ENCODE results near the gene DACT2. TPM values are rescaled to one million over a fixed set of nuclear protein-coding genes. Genes with fewer than 3 reads are reported as not detected.

Gene DACT2
- total RNA-seq, 1 donor from 2014 or later = 1.4 TPM

DNA sequence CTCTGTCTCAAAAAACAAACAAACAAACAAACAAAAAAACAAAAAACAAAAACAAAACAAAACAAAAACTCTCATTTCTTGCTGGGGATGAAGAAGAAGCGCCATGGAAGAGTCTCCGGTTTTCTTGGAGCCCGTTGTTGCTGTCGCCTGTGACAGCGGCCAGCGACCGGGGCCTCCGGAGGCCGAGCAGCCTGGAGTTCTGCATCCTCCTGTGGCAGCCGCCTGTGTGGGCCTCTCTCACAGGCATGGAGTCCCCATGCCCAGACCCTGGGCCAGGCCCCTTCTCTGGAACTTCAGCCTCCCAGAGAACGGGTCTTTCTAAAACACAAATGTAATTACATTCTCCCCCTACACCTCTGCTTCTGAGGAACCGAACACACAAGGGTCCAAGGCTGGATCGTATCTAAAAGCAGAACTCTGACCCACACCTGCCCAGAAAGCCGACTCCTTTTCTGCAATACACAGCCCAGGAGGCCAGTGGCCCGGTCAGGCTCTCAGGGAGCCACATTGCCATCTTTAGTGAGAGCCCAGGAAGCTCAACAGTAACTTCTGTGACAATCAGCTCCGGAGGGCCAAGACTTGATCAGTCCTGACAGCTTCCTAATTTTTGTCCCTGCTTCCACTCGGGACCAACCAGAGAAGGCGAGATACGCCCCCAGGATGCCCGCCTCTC lies 18.5 kb downstream of the DACT2 start:
- no peaks in the 10 kb centered on the region for H3K36me3 Mint-ChIP-seq (ENCODE audit: unreplicated experiment)
- no peak overlapping the region for H3K27ac Mint-ChIP-seq (ENCODE audit: unreplicated experiment)
- peaks cover 23% of the 10 kb centered on the region for H3K4me1 Mint-ChIP-seq (ENCODE audit: unreplicated experiment)
- no peak overlapping the region for H3K4me3 Mint-ChIP-seq (ENCODE audit: unreplicated experiment)
- TF ChIP-seq, protein P1, sequence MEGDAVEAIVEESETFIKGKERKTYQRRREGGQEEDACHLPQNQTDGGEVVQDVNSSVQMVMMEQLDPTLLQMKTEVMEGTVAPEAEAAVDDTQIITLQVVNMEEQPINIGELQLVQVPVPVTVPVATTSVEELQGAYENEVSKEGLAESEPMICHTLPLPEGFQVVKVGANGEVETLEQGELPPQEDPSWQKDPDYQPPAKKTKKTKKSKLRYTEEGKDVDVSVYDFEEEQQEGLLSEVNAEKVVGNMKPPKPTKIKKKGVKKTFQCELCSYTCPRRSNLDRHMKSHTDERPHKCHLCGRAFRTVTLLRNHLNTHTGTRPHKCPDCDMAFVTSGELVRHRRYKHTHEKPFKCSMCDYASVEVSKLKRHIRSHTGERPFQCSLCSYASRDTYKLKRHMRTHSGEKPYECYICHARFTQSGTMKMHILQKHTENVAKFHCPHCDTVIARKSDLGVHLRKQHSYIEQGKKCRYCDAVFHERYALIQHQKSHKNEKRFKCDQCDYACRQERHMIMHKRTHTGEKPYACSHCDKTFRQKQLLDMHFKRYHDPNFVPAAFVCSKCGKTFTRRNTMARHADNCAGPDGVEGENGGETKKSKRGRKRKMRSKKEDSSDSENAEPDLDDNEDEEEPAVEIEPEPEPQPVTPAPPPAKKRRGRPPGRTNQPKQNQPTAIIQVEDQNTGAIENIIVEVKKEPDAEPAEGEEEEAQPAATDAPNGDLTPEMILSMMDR (IDR thresholded peaks at IDR 0.05) = no peak
- peak; percentile 81 for DNase-seq (ENCODE audit: extremely low spot score, unreplicated experiment)
- H3K27me3 Mint-ChIP-seq (ENCODE audit: unreplicated experiment) = peaks cover 16% of the 10 kb centered on the region
- H3K9me3 Mint-ChIP-seq (ENCODE audit: unreplicated experiment) = no peaks in the 10 kb centered on the region

DNA sequence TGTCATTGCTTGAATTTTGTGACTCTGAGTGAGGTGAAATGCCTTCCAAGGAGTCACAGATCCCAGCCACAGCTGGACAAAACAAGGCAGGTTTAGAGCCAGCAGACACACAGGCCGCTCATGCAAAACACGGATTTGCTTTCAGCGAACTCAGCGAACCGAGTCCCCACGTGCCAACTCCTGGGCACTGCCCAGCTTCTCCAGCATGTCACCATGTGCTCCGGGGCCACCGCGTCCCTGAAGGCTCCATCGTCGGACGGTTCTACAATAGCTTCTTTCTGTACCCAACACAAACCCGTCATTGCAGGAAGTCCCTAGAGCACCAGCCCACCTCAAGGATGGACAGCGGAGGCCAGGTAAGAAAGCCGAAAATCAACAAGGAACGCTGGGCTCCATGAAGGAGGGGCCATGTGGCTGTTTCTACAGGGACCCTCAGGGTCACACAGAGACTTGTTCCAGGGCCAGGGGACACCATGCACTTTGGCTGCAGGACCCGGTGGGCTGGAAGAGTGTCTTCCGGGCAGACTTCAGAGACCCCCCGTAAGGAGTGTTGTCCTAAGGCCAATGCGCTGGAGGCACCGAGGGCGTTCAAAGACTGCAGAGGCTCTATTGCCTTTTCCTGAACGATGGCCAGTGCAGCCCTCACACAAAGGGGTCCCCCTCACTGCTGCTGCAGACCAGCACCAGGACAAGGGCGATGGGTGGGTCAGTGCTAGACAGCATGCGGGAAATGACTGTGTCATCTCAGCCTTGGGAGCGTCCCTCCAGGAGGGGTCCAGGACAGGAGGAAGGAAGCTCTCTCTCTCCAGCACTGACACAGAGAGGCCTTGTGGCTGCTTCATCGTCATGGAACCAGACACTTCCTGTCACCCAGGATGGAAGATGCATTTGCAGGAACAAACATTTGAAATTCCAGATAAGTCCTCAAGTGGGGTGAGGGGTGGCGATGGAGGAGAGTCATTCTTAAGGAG lies 19.8 kb downstream of the DACT2 start:
- no peaks in the 10 kb centered on the region for H3K9me3 Mint-ChIP-seq (ENCODE audit: unreplicated experiment)
- no peak overlapping the region for H3K4me3 Mint-ChIP-seq (ENCODE audit: unreplicated experiment)
- H3K4me1 Mint-ChIP-seq (ENCODE audit: unreplicated experiment) = peaks cover 18% of the 10 kb centered on the region
- H3K27ac Mint-ChIP-seq (ENCODE audit: unreplicated experiment) = no peak overlapping the region
- no peaks in the 10 kb centered on the region for H3K36me3 Mint-ChIP-seq (ENCODE audit: unreplicated experiment)
- TF ChIP-seq, protein P1 (IDR thresholded peaks at IDR 0.05) = no peak
- peaks cover 25% of the 10 kb centered on the region for H3K27me3 Mint-ChIP-seq (ENCODE audit: unreplicated experiment)
- peak; percentile 71 for DNase-seq (ENCODE audit: extremely low spot score, unreplicated experiment)

DNA sequence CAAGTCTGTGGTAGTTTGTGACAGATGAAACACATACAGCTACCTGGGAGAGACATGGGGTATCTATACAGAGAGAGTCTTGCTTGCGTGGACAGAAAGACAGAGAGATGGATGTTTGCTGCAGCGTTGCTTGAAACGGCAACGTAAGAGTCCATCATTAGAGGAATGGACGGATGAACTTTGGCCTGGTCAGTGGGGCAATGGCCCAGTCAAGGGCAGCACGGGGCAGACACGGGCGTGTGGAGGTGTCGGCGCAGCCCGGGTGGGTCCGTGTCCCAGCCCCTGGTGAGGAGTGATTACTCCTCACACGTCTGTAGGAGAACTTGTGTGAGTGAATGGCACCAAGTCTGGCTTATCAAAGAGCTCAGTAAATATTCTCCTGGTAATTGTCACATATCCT lies 21.9 kb downstream of the DACT2 start:
- H3K27me3 Mint-ChIP-seq (ENCODE audit: unreplicated experiment) = peaks cover 31% of the 10 kb centered on the region
- no peak for DNase-seq (ENCODE audit: extremely low spot score, unreplicated experiment)
- peaks cover 17% of the 10 kb centered on the region for H3K4me1 Mint-ChIP-seq (ENCODE audit: unreplicated experiment)
- H3K4me3 Mint-ChIP-seq (ENCODE audit: unreplicated experiment) = no peak overlapping the region
- H3K36me3 Mint-ChIP-seq (ENCODE audit: unreplicated experiment) = no peaks in the 10 kb centered on the region
- no peaks in the 10 kb centered on the region for H3K9me3 Mint-ChIP-seq (ENCODE audit: unreplicated experiment)
- TF ChIP-seq, protein P1 (IDR thresholded peaks at IDR 0.05) = no peak
- H3K27ac Mint-ChIP-seq (ENCODE audit: unreplicated experiment) = no peak overlapping the region

DNA sequence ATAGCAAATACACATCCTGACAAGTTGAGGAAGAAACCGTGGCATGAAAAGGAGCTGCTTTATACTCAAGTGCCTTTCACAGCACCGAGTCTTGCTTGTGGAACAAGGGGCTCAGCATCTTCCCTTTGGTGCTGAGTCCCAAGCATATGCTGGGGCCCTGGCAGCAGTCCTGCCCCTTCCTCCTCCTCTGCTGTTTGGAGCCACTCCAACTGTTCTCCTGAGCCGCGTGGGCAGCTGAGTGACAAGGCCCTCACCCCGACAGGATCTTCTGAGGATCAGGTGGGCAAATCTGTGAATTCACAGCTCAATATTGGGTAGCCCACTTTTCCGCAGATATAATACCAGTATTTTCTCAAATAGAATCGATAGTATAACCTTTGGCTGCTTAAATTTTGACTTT lies 24.7 kb downstream of the DACT2 start:
- Mint-ChIP-seq H3K27ac (ENCODE audit: unreplicated experiment) (no peak overlapping the region), H3K4me1 (ENCODE audit: unreplicated experiment) (peaks cover 1% of the 10 kb centered on the region)
- DNase-seq (ENCODE audit: extremely low spot score, unreplicated experiment) = no peak

More for the DNA sequence above, 24.7 kb downstream of the DACT2 start:
- TF ChIP-seq, protein P1 (IDR thresholded peaks at IDR 0.05) = no peak
- no peaks in the 10 kb centered on the region for H3K36me3 Mint-ChIP-seq (ENCODE audit: unreplicated experiment)
- H3K27me3 Mint-ChIP-seq (ENCODE audit: unreplicated experiment) = peaks cover 31% of the 10 kb centered on the region
- no peaks in the 10 kb centered on the region for H3K9me3 Mint-ChIP-seq (ENCODE audit: unreplicated experiment)
- no peak overlapping the region for H3K4me3 Mint-ChIP-seq (ENCODE audit: unreplicated experiment)

All from osteocyte (in vitro differentiated cells).